Endothelial cell (in vitro differentiated cells): ENCODE measurements around the gene BABAM2. TPM values are rescaled to one million over a fixed set of nuclear protein-coding genes. Genes with fewer than 3 reads are reported as not detected.

Source experiments
- DNase-seq: peaks from one replicate; pipeline ENCODE4 v3.0.0; 2021; ENCODE audit warnings: low spot score
- H3K27ac Mint-ChIP-seq: one replicate; pipeline ENCODE4 v1.8.0; 2021; ENCODE audit warnings: mixed read lengths, inconsistent platforms; ENCODE audit not compliant: unreplicated experiment
- H3K27me3 Mint-ChIP-seq: one replicate; pipeline ENCODE4 v1.8.0; 2021; ENCODE audit warnings: mild to moderate bottlenecking, moderate library complexity, mixed read lengths, inconsistent platforms; ENCODE audit not compliant: unreplicated experiment
- H3K36me3 Mint-ChIP-seq: one replicate; pipeline ENCODE4 v1.8.0; 2021; ENCODE audit warnings: mild to moderate bottlenecking, low read depth, mixed read lengths, inconsistent platforms; ENCODE audit not compliant: unreplicated experiment
- H3K4me1 Mint-ChIP-seq: one replicate; pipeline ENCODE4 v1.8.0; 2021; ENCODE audit warnings: mild to moderate bottlenecking, mixed read lengths, inconsistent platforms; ENCODE audit not compliant: unreplicated experiment
- H3K4me3 Mint-ChIP-seq: one replicate; pipeline ENCODE4 v1.8.0; 2021; ENCODE audit warnings: mild to moderate bottlenecking, mixed read lengths, inconsistent platforms; ENCODE audit not compliant: unreplicated experiment
- H3K9me3 Mint-ChIP-seq: one replicate; pipeline ENCODE4 v1.8.0; 2021; ENCODE audit warnings: mixed read lengths, inconsistent platforms; ENCODE audit not compliant: unreplicated experiment
- total RNA-seq: library from RNA; stranded (reverse); fragmentation: NEBNext Ultra II Directional; extraction: Animal tissue kit (Norgen Biotek cat#: 25700); gene quantifications from one replicate; pipeline ENCODE4 v1.2.1, GENCODE V29; 2021; ENCODE audit not compliant: unreplicated experiment
- TF ChIP-seq, protein P1 (sequence below): fragments of 200-600 bp; sonication (generic); IDR thresholded peaks from one replicate; pipeline ENCODE4 v1.5.0; 2021; ENCODE audit warnings: antibody characterized with exemption; ENCODE audit not compliant: unreplicated experiment

BABAM2 gene
- total RNA-seq, 1 donor from 2014 or later, result 40.2 TPM

DNA sequence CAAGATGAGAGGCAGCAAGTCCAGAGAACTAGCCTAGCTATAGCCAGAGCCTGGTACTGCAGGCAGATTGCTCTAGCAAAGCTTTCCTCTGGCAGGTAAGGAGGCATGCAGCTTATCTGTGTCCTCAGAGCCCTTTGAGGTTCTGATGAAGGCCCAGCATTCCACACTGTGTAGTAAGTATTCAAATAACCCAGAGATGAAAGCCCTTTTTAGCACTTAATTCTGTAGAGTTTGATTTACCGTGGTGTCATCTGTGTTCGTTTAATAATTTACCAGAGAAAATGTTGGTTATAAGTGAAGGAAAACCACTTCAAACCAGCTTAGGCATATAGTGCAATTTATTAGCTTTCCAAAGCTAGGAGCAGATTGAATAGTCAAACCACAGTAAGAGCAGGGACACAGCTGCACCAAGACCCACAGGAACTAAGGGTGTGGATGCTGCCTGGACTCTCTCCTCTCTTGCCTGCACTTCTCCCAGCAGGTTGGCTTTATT is 226.6 kb downstream of the BABAM2 start:
- no peaks in the 10 kb centered on the region for H3K36me3 Mint-ChIP-seq
- no peak overlapping the region for H3K27ac Mint-ChIP-seq

DNA sequence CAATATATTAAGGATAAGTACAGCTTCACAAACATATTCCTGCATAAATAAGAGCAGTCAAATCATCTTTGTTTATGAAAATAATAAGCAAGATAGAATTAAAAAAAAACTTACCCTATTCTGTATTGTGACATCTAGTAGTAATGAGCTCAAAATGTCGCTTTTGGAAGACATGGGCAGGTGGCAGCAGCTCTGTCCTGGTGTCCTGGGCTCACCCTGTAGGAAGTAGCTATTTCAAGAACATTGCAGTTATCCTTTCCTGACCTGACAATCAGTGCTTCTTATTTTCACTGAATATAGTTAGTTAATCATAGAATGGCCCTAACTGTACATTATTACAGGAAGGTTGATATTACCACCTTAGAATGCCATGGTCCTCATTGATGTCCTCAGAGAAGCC is 229.1 kb downstream of the BABAM2 start:
- Mint-ChIP-seq H3K9me3 (no peaks in the 10 kb centered on the region), H3K4me3 (no peak overlapping the region), H3K36me3 (no peaks in the 10 kb centered on the region), H3K27me3 (no peaks in the 10 kb centered on the region), H3K4me1 (no peaks in the 10 kb centered on the region), H3K27ac (no peak overlapping the region)
- TF ChIP-seq, protein P1, sequence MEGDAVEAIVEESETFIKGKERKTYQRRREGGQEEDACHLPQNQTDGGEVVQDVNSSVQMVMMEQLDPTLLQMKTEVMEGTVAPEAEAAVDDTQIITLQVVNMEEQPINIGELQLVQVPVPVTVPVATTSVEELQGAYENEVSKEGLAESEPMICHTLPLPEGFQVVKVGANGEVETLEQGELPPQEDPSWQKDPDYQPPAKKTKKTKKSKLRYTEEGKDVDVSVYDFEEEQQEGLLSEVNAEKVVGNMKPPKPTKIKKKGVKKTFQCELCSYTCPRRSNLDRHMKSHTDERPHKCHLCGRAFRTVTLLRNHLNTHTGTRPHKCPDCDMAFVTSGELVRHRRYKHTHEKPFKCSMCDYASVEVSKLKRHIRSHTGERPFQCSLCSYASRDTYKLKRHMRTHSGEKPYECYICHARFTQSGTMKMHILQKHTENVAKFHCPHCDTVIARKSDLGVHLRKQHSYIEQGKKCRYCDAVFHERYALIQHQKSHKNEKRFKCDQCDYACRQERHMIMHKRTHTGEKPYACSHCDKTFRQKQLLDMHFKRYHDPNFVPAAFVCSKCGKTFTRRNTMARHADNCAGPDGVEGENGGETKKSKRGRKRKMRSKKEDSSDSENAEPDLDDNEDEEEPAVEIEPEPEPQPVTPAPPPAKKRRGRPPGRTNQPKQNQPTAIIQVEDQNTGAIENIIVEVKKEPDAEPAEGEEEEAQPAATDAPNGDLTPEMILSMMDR, result no peak
- DNase-seq, result no peak

More for the DNA sequence above, 226.6 kb downstream of the BABAM2 start:
- Mint-ChIP-seq H3K4me1 (no peaks in the 10 kb centered on the region), H3K9me3 (no peaks in the 10 kb centered on the region), H3K27me3 (peaks cover 3% of the 10 kb centered on the region), H3K4me3 (no peak overlapping the region)
- TF ChIP-seq, protein P1, result no peak
- DNase-seq, result no peak

- no peaks in the 10 kb centered on the region for H3K4me1 Mint-ChIP-seq
- no peaks in the 10 kb centered on the region for H3K9me3 Mint-ChIP-seq
- peaks cover 6% of the 10 kb centered on the region for H3K36me3 Mint-ChIP-seq
- no peak for DNase-seq
- no peak overlapping the region for H3K4me3 Mint-ChIP-seq
- peaks cover 1% of the 10 kb centered on the region for H3K27me3 Mint-ChIP-seq
- H3K27ac Mint-ChIP-seq, result no peak overlapping the region
- TF ChIP-seq, protein P1, result no peak
Measured at GRCh38 chr2:28128281-28128950, 237.9 kb downstream of the BABAM2 start.

- TF ChIP-seq, protein P1, result no peak
- no peak for DNase-seq
- no peak overlapping the region for H3K4me3 Mint-ChIP-seq
- H3K4me1 Mint-ChIP-seq, result no peaks in the 10 kb centered on the region
- no peak overlapping the region for H3K27ac Mint-ChIP-seq
- H3K27me3 Mint-ChIP-seq, result peaks cover 1% of the 10 kb centered on the region
- H3K36me3 Mint-ChIP-seq, result peaks cover 6% of the 10 kb centered on the region
- H3K9me3 Mint-ChIP-seq, result no peaks in the 10 kb centered on the region
Measured at GRCh38 chr2:28129955-28130695, 239.6 kb downstream of the BABAM2 start.

DNA sequence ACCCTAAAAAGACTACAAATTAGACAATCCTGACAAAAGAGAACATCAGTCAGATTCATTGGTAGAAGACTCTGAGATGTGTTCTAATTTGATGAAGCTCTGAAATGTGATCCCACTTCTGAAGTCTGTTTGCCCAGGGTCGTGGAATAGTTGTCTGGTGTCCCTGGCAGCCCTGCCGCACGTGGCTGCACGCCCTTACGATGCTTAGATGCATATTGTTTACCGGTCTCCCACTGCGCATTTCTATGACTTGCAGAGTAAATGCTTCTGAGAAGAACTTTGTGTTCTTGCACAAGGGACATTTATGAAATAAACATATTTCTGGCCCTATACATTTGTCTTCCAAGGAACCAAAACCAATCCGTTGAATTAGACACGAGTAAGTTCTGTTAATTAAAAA is 243.2 kb downstream of the BABAM2 start:
- no peaks in the 10 kb centered on the region for H3K36me3 Mint-ChIP-seq
- H3K4me3 Mint-ChIP-seq, result no peak overlapping the region
- no peaks in the 10 kb centered on the region for H3K4me1 Mint-ChIP-seq
- no peak overlapping the region for H3K27ac Mint-ChIP-seq
- TF ChIP-seq, protein P1, result no peak
- H3K27me3 Mint-ChIP-seq, result peaks cover 1% of the 10 kb centered on the region
- H3K9me3 Mint-ChIP-seq, result no peaks in the 10 kb centered on the region
- no peak for DNase-seq
